ENCODE measurements around the gene PBLD. TPM values are rescaled to one million over a fixed set of nuclear protein-coding genes. Genes with fewer than 3 reads are reported as not detected.

Gene PBLD
- total and polyA plus RNA-seq, 9 of the 15 experiments (the other 6 are each of a cell fraction or from before 2014, with no cell fraction given), result 1.2 to 4.3 (median 2.5) TPM

DNA sequence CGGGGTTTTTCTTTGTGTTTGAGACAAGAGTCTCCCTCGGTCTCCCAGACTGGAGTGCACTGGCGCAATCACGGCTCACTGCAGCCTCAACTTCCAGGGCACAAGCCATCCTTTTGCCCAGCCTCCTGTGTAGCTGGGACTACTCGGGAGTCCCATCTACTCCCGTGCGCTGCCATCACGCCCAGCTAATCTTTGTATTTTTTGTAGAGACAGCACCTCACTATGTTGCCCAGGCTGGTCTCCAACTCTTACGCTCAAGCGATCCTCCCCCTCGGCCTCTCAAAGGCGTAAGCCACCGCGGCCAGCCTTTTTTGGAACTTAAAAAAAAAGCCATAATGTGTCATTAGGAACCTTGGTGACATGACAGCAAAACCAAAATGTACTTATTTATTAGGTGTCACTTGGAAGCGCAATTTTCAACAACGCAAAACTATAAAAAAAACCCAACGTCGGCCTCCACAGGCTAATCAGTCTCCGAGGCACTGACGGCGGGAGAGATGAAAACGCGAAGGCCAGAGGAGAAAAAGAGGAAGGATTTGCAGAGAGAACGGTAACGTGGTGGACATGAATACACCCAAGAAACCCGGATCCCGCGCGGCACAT, 1.8 kb downstream of the PBLD start (continued):
- TF ChIP-seq, protein P1, sequence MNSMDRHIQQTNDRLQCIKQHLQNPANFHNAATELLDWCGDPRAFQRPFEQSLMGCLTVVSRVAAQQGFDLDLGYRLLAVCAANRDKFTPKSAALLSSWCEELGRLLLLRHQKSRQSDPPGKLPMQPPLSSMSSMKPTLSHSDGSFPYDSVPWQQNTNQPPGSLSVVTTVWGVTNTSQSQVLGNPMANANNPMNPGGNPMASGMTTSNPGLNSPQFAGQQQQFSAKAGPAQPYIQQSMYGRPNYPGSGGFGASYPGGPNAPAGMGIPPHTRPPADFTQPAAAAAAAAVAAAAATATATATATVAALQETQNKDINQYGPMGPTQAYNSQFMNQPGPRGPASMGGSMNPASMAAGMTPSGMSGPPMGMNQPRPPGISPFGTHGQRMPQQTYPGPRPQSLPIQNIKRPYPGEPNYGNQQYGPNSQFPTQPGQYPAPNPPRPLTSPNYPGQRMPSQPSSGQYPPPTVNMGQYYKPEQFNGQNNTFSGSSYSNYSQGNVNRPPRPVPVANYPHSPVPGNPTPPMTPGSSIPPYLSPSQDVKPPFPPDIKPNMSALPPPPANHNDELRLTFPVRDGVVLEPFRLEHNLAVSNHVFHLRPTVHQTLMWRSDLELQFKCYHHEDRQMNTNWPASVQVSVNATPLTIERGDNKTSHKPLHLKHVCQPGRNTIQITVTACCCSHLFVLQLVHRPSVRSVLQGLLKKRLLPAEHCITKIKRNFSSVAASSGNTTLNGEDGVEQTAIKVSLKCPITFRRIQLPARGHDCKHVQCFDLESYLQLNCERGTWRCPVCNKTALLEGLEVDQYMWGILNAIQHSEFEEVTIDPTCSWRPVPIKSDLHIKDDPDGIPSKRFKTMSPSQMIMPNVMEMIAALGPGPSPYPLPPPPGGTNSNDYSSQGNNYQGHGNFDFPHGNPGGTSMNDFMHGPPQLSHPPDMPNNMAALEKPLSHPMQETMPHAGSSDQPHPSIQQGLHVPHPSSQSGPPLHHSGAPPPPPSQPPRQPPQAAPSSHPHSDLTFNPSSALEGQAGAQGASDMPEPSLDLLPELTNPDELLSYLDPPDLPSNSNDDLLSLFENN (IDR thresholded peaks at IDR 0.05; ENCODE audit: low read depth in 2 of 2, low read length in 2 of 2), result no peak
- TF ChIP-seq HMG20B (CRISPR knock-in tag; IDR thresholded peaks at IDR 0.05), result no peak
- 0 out of 2 replicates have a peak, but pooled peaks have one; percentile 39 for TF ChIP-seq FOSL1 (tag; conservative IDR thresholded peaks at IDR 0.05)
- TF ChIP-seq ZNF76 (CRISPR knock-in tag; IDR thresholded peaks at IDR 0.05; ENCODE audit: borderline replicate concordance), result peak; percentile 6; the same call in 1 of the 2 replicates
- TF ChIP-seq CHCHD3 (CRISPR knock-in tag; IDR thresholded peaks at IDR 0.05), result no peak
- TF ChIP-seq, protein P2, sequence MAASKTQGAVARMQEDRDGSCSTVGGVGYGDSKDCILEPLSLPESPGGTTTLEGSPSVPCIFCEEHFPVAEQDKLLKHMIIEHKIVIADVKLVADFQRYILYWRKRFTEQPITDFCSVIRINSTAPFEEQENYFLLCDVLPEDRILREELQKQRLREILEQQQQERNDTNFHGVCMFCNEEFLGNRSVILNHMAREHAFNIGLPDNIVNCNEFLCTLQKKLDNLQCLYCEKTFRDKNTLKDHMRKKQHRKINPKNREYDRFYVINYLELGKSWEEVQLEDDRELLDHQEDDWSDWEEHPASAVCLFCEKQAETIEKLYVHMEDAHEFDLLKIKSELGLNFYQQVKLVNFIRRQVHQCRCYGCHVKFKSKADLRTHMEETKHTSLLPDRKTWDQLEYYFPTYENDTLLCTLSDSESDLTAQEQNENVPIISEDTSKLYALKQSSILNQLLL (CRISPR knock-in tag; IDR thresholded peaks at IDR 0.05; ENCODE audit: borderline replicate concordance), result no peak
- TF ChIP-seq EWSR1 (IDR thresholded peaks at IDR 0.05; ENCODE audit: borderline replicate concordance, low read depth, partially characterized antibody), result no peak
- no peak for TF ChIP-seq STAT5A (IDR thresholded peaks at IDR 0.05; ENCODE audit: borderline replicate concordance, low read length)
- TF ChIP-seq, protein P3, sequence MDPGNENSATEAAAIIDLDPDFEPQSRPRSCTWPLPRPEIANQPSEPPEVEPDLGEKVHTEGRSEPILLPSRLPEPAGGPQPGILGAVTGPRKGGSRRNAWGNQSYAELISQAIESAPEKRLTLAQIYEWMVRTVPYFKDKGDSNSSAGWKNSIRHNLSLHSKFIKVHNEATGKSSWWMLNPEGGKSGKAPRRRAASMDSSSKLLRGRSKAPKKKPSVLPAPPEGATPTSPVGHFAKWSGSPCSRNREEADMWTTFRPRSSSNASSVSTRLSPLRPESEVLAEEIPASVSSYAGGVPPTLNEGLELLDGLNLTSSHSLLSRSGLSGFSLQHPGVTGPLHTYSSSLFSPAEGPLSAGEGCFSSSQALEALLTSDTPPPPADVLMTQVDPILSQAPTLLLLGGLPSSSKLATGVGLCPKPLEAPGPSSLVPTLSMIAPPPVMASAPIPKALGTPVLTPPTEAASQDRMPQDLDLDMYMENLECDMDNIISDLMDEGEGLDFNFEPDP (CRISPR knock-in tag; IDR thresholded peaks at IDR 0.05), result no peak
- 0 out of 2 replicates have a peak, but pooled peaks have one; percentile 11 for TF ChIP-seq BRD4 (IDR thresholded peaks at IDR 0.05)
- TF ChIP-seq, protein P4, sequence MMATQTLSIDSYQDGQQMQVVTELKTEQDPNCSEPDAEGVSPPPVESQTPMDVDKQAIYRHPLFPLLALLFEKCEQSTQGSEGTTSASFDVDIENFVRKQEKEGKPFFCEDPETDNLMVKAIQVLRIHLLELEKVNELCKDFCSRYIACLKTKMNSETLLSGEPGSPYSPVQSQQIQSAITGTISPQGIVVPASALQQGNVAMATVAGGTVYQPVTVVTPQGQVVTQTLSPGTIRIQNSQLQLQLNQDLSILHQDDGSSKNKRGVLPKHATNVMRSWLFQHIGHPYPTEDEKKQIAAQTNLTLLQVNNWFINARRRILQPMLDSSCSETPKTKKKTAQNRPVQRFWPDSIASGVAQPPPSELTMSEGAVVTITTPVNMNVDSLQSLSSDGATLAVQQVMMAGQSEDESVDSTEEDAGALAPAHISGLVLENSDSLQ (IDR thresholded peaks at IDR 0.05), result peak; percentile 34
